Measurements from ENCODE around the gene MAPK12.
"Not testable (repeated sequence)": the region's sequence is repeated elsewhere in the genome, so short reads cannot be mapped to it uniquely, and the experiment has no call there.

MAPK12 gene

GRCh38 chr22:50216055-50216683, 45.3 kb downstream of the MAPK12 start:
- DNase-seq (ENCODE audit: low read depth): no peak

- no peak for DNase-seq (ENCODE audit: low read depth)
These were observed 46.0 kb downstream of the MAPK12 start for GRCh38 chr22:50215297-50216054.

- DNase-seq (ENCODE audit: low read depth): no peak
These were observed 48.2 kb downstream of the MAPK12 start for GRCh38 chr22:50213263-50213662.

- no peak for DNase-seq (ENCODE audit: low read depth)
These were observed 50.3 kb downstream of the MAPK12 start for GRCh38 chr22:50211147-50211546.

GRCh38 chr22:50210378-50211139, 50.9 kb downstream of the MAPK12 start:
- no peak for DNase-seq (ENCODE audit: low read depth)

GRCh38 chr22:50209893-50210292, 51.6 kb downstream of the MAPK12 start:
- peak; percentile 39 for DNase-seq (ENCODE audit: low read depth)

- no peak for DNase-seq (ENCODE audit: low read depth)
These were observed 52.3 kb downstream of the MAPK12 start for GRCh38 chr22:50208939-50209892.

- DNase-seq (ENCODE audit: low read depth): no peak
These were observed 53.0 kb downstream of the MAPK12 start for GRCh38 chr22:50208430-50208938.

- no peak for DNase-seq (ENCODE audit: low read depth)
These were observed 53.9 kb downstream of the MAPK12 start for GRCh38 chr22:50207383-50208140.

GRCh38 chr22:50206599-50206998, 54.9 kb downstream of the MAPK12 start:
- peak; percentile 27 for DNase-seq (ENCODE audit: low read depth)

GRCh38 chr22:50205781-50206569, 55.5 kb downstream of the MAPK12 start:
- no peak for DNase-seq (ENCODE audit: low read depth)

- not testable (repeated sequence) for DNase-seq (ENCODE audit: low read depth)
These were observed 56.5 kb downstream of the MAPK12 start for GRCh38 chr22:50204998-50205397.

- DNase-seq (ENCODE audit: low read depth): no peak
These were observed 56.9 kb downstream of the MAPK12 start for GRCh38 chr22:50204571-50204970.

GRCh38 chr22:50203288-50203687, 58.2 kb downstream of the MAPK12 start:
- DNase-seq (ENCODE audit: low read depth): no peak
